HepG2 (cell line): ENCODE results near the gene KIF6. TPM values are rescaled to one million over a fixed set of nuclear protein-coding genes. Genes with fewer than 3 reads are reported as not detected.

ENCODE experiments used
- ATAC-seq: fragments of 200-7000 bp; cut with Tn5 transposase; 3 replicates; pipeline ENCODE4 v1.9.1; 2020; ENCODE audit warnings: mild to moderate bottlenecking, moderate library complexity
- BruUV-seq: library from RNA; stranded (reverse); fragments of 400-500 nt; replicated peaks from 2 replicates; lab custom pipeline; 2021; lab: Mats Ljungman, UMichigan
- CTCF ChIA-PET: fragments of 300-600 bp; formaldehyde crosslinking; extraction: SDS; loops from one replicate; lab custom pipeline; 2021; ENCODE audit warnings: low total read pairs, inconsistent platforms, low intra/inter-chr PET ratio; lab: Yijun Ruan, JAX
- POLR2A ChIA-PET: fragments of 350-600 bp; sonication (Branson Sonifier 250); formaldehyde crosslinking; loops from one replicate; lab custom pipeline; 2020; ENCODE audit warnings: antibody characterized with exemption, inconsistent platforms; lab: Yijun Ruan, JAX
- DNase-seq: peaks from one replicate; pipeline ENCODE4 v3.0.0-alpha.2; 2015; ENCODE audit warnings: low spot score
- FAIRE-seq: peaks from 3 replicates; lab custom pipeline; 2011; peaks lifted over from hg19 to GRCh38; lab: Jason Lieb, UNC
- H2AFZ ChIP-seq: one replicate; pipeline ENCODE4 v1.6.1; 2011; ENCODE audit warnings: low read length, inconsistent platforms
- H3K27ac ChIP-seq: fragments of 300-600 bp; 3 replicates; pipeline ENCODE4 v1.8.0; 2011; ENCODE audit warnings: mixed run types, mild to moderate bottlenecking, mixed read lengths, low read length, inconsistent platforms; ENCODE audit not compliant: insufficient read depth; ENCODE audit errors: extremely low read length
- H3K27me3 ChIP-seq, 2 experiments: fragments of 200-600 bp in 1 of 2; 2 replicates in 1 of 2; 3 replicates in 1 of 2; pipeline versions ENCODE4 v1.6.0 to v1.8.0; 2011; ENCODE audit warnings: low read length in 2 of 2, mild to moderate bottlenecking in 2 of 2, moderate library complexity in 2 of 2, inconsistent platforms in 1 of 2; ENCODE audit not compliant: insufficient read depth in 2 of 2, control insufficient read depth in 1 of 2
- H3K36me3 ChIP-seq, 2 experiments: fragments of 200-600 bp in 1 of 2; replicated peaks in 1 of 2; 2 replicates in 1 of 2; 3 replicates in 1 of 2; pipeline versions ENCODE4 v1.5.1 to v1.8.0; 2011; ENCODE audit warnings: low read length in 2 of 2, inconsistent platforms in 1 of 2; ENCODE audit not compliant: insufficient read depth in 2 of 2, control insufficient read depth in 1 of 2
- H3K4me1 ChIP-seq: 2 replicates; pipeline ENCODE4 v1.5.1; 2012; ENCODE audit warnings: low read length, inconsistent platforms; ENCODE audit not compliant: insufficient read depth
- H3K4me2 ChIP-seq: 2 replicates; pipeline ENCODE4 v1.6.0; 2011; ENCODE audit warnings: low read depth, low read length, inconsistent platforms
- H3K4me3 ChIP-seq, 3 experiments: fragments of 200-600 bp in 1 of 3; sonication (generic), shearing (Covaris generic) in 1 of 3; replicated peaks in 1 of 3; 2 replicates each; pipeline ENCODE4 v1.5.1; 2011 to 2016; ENCODE audit warnings: low read length in 3 of 3, inconsistent platforms in 2 of 3, low read depth in 2 of 3, mild to moderate bottlenecking in 2 of 3, control low read depth in 1 of 3, mixed read lengths in 1 of 3; ENCODE audit not compliant: insufficient read depth in 1 of 3
- H3K79me2 ChIP-seq: one replicate; pipeline ENCODE4 v1.6.1; 2011; ENCODE audit warnings: low read length, inconsistent platforms; ENCODE audit not compliant: insufficient read depth
- H3K9ac ChIP-seq: 2 replicates; pipeline ENCODE4 v1.6.0; 2011; ENCODE audit warnings: mild to moderate bottlenecking, low read depth, low read length, inconsistent platforms; ENCODE audit not compliant: insufficient read depth
- H3K9me3 ChIP-seq: 2 replicates; pipeline ENCODE4 v1.5.1; 2012; ENCODE audit warnings: mild to moderate bottlenecking, low read length
- H4K20me1 ChIP-seq: 2 replicates; pipeline ENCODE4 v1.6.0; 2011; ENCODE audit warnings: inconsistent platforms, mild to moderate bottlenecking, low read length, moderate library complexity; ENCODE audit not compliant: insufficient read depth
- FOXK2 ChIP-seq: fragments of 450-650 bp; IDR thresholded peaks from 2 replicates; pipeline ENCODE4 v1.6.1; 2016
- HNF1A ChIP-seq, 2 experiments: sonication (generic) in 1 of 2; formaldehyde crosslinking in 1 of 2; IDR thresholded peaks; 2 replicates each; pipeline versions ENCODE4 v1.4.0 to v1.6.1; 2016 to 2020; ENCODE audit warnings: borderline replicate concordance in 1 of 2, low read depth in 1 of 2, mild to moderate bottlenecking in 1 of 2, missing genetic modification reagents in 1 of 2
- HNRNPL ChIP-seq: fragments of 200-400 bp; formaldehyde crosslinking; IDR thresholded peaks from 2 replicates; pipeline ENCODE4 v1.6.1; 2017; ENCODE audit warnings: mild to moderate bottlenecking, low read depth, low read length
- PCBP2 ChIP-seq: fragments of 200-400 bp; formaldehyde crosslinking; optimal IDR thresholded peaks from 2 replicates; pipeline ENCODE3; 2018; ENCODE audit warnings: low read length, low read depth; ENCODE audit not compliant: poor library complexity, severe bottlenecking
- ZC3H4 ChIP-seq: sonication (generic); formaldehyde crosslinking; IDR thresholded peaks from 2 replicates; pipeline ENCODE4 v1.4.0; 2020; ENCODE audit warnings: missing genetic modification reagents, borderline replicate concordance
- ZNF556 ChIP-seq: sonication (generic); formaldehyde crosslinking; IDR thresholded peaks from 2 replicates; pipeline ENCODE4 v1.4.0; 2020; ENCODE audit warnings: mild to moderate bottlenecking, missing genetic modification reagents, borderline replicate concordance
- ZNF687 ChIP-seq: sonication (generic); formaldehyde crosslinking; IDR thresholded peaks from 2 replicates; pipeline ENCODE4 v1.5.1; 2020; ENCODE audit warnings: mild to moderate bottlenecking, missing genetic modification reagents, moderate library complexity
- WGBS: methylation state at CpG from one replicate; pipeline ENCODE4 v1.1.6; 2017; ENCODE audit warnings: low lambda C conversion rate; 5-methylcytosine and 5-hydroxymethylcytosine counted together
- in situ Hi-C: cut with HindIII; loops from 2 replicates; pipeline ENCODE4 v1.10.0; 2017; ENCODE audit warnings: low pct_unique_long_range_greater_than_20kb; ENCODE audit not compliant: extremely low pct_ligation_motif_present
- intact Hi-C: fragments of 100-400 bp; cut with micrococcal nuclease; formaldehyde crosslinking; loops from one replicate; pipeline ENCODE4 v1.10.0; 2022; ENCODE audit not compliant: unreplicated experiment
- polyA plus RNA-seq, 8 experiments: library from polyadenylated mRNA; depleted of rRNA in 3 of 8; stranded (reverse) in 7 of 8; unstranded in 1 of 8; fragments of >200 nt; fragmentation: Illumina TruSeq in 4 of 8; extraction: Trizol in 4 of 8; gene quantifications; 2 replicates each; pipeline versions ENCODE4 v1.2.1 to v1.2.3, GENCODE V29; 2011 to 2016; ENCODE audit warnings: low read depth in 4 of 8, missing spikeins in 1 of 8, mixed read lengths in 1 of 8; ENCODE audit not compliant: insufficient read depth in 1 of 8
- total RNA-seq, 5 experiments: library from RNA; depleted of rRNA; stranded (reverse); fragments of >200 nt; fragmentation: Illumina TruSeq; extraction: Trizol; gene quantifications; 2 replicates each; pipeline ENCODE4 v1.2.3, GENCODE V29; 2016; ENCODE audit warnings: low read depth in 1 of 5
- TF ChIP-seq, protein P1 (sequence below): sonication (generic); formaldehyde crosslinking; IDR thresholded peaks from 2 replicates; pipeline ENCODE4 v1.5.1; 2020; ENCODE audit warnings: mild to moderate bottlenecking, missing genetic modification reagents, moderate library complexity
- TF ChIP-seq, protein P2 (sequence below): sonication (generic); formaldehyde crosslinking; IDR thresholded peaks from 2 replicates; pipeline ENCODE4 v1.5.1; 2020; ENCODE audit warnings: missing genetic modification reagents, mild to moderate bottlenecking, borderline replicate concordance

Gene KIF6
- total and polyA plus RNA-seq, 2 of the 13 experiments (the other 11 are each of a cell fraction or from before 2014, with no cell fraction given), result 0.04 to 0.27 TPM

- Histone ChIP-seq H3K4me1 (no peaks in the 10 kb centered on the region), H3K79me2 (no peaks in the 10 kb centered on the region), H3K9ac (no peak overlapping the region), H3K4me3 (no peak overlapping the region), H3K27me3 (no peaks in the 10 kb centered on the region), H2AFZ (no peak overlapping the region), H4K20me1 (no peaks in the 10 kb centered on the region), H3K36me3 (no peaks in the 10 kb centered on the region), H3K9me3 (no peaks in the 10 kb centered on the region), H3K4me2 (no peak overlapping the region), H3K27ac (no peak overlapping the region)
- no peak for DNase-seq
- ATAC-seq, result no peak
- CTCF ChIA-PET, result no interaction called here
- TF ChIP-seq ZNF556 (CRISPR knock-in tag), result no peak
- no peak for TF ChIP-seq HNF1A (IDR thresholded peaks at IDR 0.05; ENCODE audit: low read depth)
- no peak for TF ChIP-seq HNF1A (CRISPR knock-in tag; IDR thresholded peaks at IDR 0.05; ENCODE audit: borderline replicate concordance)
- no peak for TF ChIP-seq FOXK2
- no peak for TF ChIP-seq HNRNPL
- TF ChIP-seq ZNF687, result no peak
- TF ChIP-seq ZC3H4 (CRISPR knock-in tag), result no peak
- TF ChIP-seq, protein P1, sequence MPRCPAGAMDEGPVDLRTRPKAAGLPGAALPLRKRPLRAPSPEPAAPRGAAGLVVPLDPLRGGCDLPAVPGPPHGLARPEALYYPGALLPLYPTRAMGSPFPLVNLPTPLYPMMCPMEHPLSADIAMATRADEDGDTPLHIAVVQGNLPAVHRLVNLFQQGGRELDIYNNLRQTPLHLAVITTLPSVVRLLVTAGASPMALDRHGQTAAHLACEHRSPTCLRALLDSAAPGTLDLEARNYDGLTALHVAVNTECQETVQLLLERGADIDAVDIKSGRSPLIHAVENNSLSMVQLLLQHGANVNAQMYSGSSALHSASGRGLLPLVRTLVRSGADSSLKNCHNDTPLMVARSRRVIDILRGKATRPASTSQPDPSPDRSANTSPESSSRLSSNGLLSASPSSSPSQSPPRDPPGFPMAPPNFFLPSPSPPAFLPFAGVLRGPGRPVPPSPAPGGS, result no peak
- TF ChIP-seq, protein P2, sequence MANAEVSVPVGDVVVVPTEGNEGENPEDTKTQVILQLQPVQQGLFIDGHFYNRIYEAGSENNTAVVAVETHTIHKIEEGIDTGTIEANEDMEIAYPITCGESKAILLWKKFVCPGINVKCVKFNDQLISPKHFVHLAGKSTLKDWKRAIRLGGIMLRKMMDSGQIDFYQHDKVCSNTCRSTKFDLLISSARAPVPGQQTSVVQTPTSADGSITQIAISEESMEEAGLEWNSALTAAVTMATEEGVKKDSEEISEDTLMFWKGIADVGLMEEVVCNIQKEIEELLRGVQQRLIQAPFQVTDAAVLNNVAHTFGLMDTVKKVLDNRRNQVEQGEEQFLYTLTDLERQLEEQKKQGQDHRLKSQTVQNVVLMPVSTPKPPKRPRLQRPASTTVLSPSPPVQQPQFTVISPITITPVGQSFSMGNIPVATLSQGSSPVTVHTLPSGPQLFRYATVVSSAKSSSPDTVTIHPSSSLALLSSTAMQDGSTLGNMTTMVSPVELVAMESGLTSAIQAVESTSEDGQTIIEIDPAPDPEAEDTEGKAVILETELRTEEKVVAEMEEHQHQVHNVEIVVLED (CRISPR knock-in tag), result no peak
- TF ChIP-seq PCBP2, result no peak
- 58% methylated on average over 2 of the region's 2 CpGs for WGBS
- intact Hi-C loops, result no loop called here
- POLR2A ChIA-PET, result no interaction called here
- in situ Hi-C loops, result no loop called here
- BruUV-seq, result no TSS peak
- no peak for FAIRE-seq
These were observed 110.7 kb downstream of the KIF6 start for GRCh38 chr6:39614393-39614950.
